Thoracic aorta (tissue), 2 donors: ENCODE data around the gene ERG. TPM values are rescaled to one million over a fixed set of nuclear protein-coding genes. Genes with fewer than 3 reads are reported as not detected.

Experiments used
- ATAC-seq: fragments of 150-250 bp; one replicate; pipeline ENCODE4 v1.8.0; 2017; ENCODE audit warnings: low read depth; ENCODE audit not compliant: insufficient number of reproducible peaks, low FRiP score
- DNase-seq: peaks from one replicate; pipeline ENCODE4 v3.0.0-alpha.2; 2020; ENCODE audit warnings: low spot score
- H3K27ac ChIP-seq, 2 donors: fragments of 200-600 bp; sonication (generic); 1 replicate in 1 of 2; 2 replicates in 1 of 2; pipeline ENCODE4 v1.5.1; 2016; ENCODE audit warnings: mild to moderate bottlenecking in 2 of 2, moderate library complexity in 2 of 2
- H3K27me3 ChIP-seq: fragments of 200-600 bp; sonication (generic); replicated peaks from 2 replicates; pipeline ENCODE4 v1.6.0; 2016; ENCODE audit warnings: mild to moderate bottlenecking; ENCODE audit not compliant: insufficient read depth
- H3K36me3 ChIP-seq: fragments of 200-600 bp; sonication (generic); one replicate; pipeline ENCODE4 v1.5.1; 2016
- H3K4me1 ChIP-seq, 2 donors: fragments of 200-600 bp; sonication (generic); 1 replicate in 1 of 2; 2 replicates in 1 of 2; pipeline versions ENCODE4 v1.5.1 to v1.6.0; 2016; ENCODE audit warnings: low read depth in 2 of 2, mild to moderate bottlenecking in 1 of 2; ENCODE audit not compliant: control insufficient read depth in 1 of 2
- H3K4me3 ChIP-seq: fragments of 200-600 bp; sonication (generic); 2 replicates; pipeline ENCODE4 v1.5.1; 2016; ENCODE audit warnings: mild to moderate bottlenecking
- H3K9me3 ChIP-seq: fragments of 200-600 bp; sonication (generic); 2 replicates; pipeline ENCODE4 v1.5.1; 2016
- CTCF ChIP-seq: fragments of 200-600 bp; sonication (generic); IDR thresholded peaks from one replicate; pipeline ENCODE4 v1.5.1; 2019; ENCODE audit warnings: antibody characterized with exemption
- total RNA-seq, 2 donors: library from RNA; depleted of rRNA; stranded (reverse); fragments of >200 nt; gene quantifications; one replicate each; pipeline versions ENCODE4 v1.1.0 to v1.2.3, GENCODE V29; 2016

ERG gene
- total RNA-seq, 2 donors from 2014 or later, result 40.2 to 177 TPM

GRCh38 chr21:38486221-38486620 lies 12.1 kb downstream of the ERG start:
- TF ChIP-seq CTCF, result no peak
- H3K9me3 ChIP-seq, result no peaks in the 10 kb centered on the region
- DNase-seq, result no peak
- no peaks in the 10 kb centered on the region for H3K27me3 ChIP-seq
- no peak overlapping the region for H3K4me3 ChIP-seq
- H3K4me1 ChIP-seq, result peaks cover 47 to 81% of the 10 kb centered on the region in 2 donors
- H3K36me3 ChIP-seq, result no peaks in the 10 kb centered on the region
- peak overlapping the region; percentile 63 to 80 for H3K27ac ChIP-seq
- ATAC-seq, result peak; percentile 58

- Histone ChIP-seq H3K27me3 (no peaks in the 10 kb centered on the region), H3K36me3 (no peaks in the 10 kb centered on the region), H3K27ac (peak overlapping the region; percentile 46 to 51), H3K9me3 (no peaks in the 10 kb centered on the region), H3K4me1 (peaks cover 34 to 78% of the 10 kb centered on the region in 2 donors), H3K4me3 (no peak overlapping the region)
- DNase-seq (no peak), ATAC-seq (no peak)
- TF ChIP-seq CTCF, result no peak
These were observed 18.4 kb downstream of the ERG start for GRCh38 chr21:38479641-38480525.

GRCh38 chr21:38478782-38479181 lies 19.5 kb downstream of the ERG start:
- peak overlapping the region in 1 of 2 donors; percentile 70 for H3K27ac ChIP-seq
- ATAC-seq, result no peak
- TF ChIP-seq CTCF, result no peak

GRCh38 chr21:38477226-38477625 lies 21.1 kb downstream of the ERG start:
- no peak for TF ChIP-seq CTCF
- Histone ChIP-seq H3K27me3 (no peaks in the 10 kb centered on the region), H3K4me3 (no peak overlapping the region), H3K36me3 (no peaks in the 10 kb centered on the region), H3K9me3 (no peaks in the 10 kb centered on the region), H3K27ac (peak overlapping the region; percentile 35 to 70), H3K4me1 (peaks cover 25 to 73% of the 10 kb centered on the region in 2 donors)
- no peak for ATAC-seq
- DNase-seq, result no peak

More at GRCh38 chr21:38478782-38479181, 19.5 kb downstream of the ERG start:
- Histone ChIP-seq H3K9me3 (no peaks in the 10 kb centered on the region), H3K36me3 (no peaks in the 10 kb centered on the region), H3K27me3 (no peaks in the 10 kb centered on the region), H3K4me1 (peaks cover 28 to 73% of the 10 kb centered on the region in 2 donors), H3K4me3 (no peak overlapping the region)
- DNase-seq, result no peak

GRCh38 chr21:38476385-38476784 lies 21.9 kb downstream of the ERG start:
- Histone ChIP-seq H3K27ac (peak overlapping the region; percentile 39 to 70), H3K4me3 (no peak overlapping the region), H3K9me3 (no peaks in the 10 kb centered on the region), H3K36me3 (no peaks in the 10 kb centered on the region), H3K27me3 (no peaks in the 10 kb centered on the region), H3K4me1 (peaks cover 24 to 65% of the 10 kb centered on the region in 2 donors)
- peak; percentile 24 for ATAC-seq
- no peak for TF ChIP-seq CTCF
- DNase-seq, result no peak
